GM20000 (cell line): ENCODE results near the gene TPCN1.

ENCODE experiments used
- DNase-seq: peaks from one replicate; pipeline ENCODE4 v3.0.0; 2012; ENCODE audit warnings: low spot score
- TF ChIP-seq, protein P1 (sequence below): IDR thresholded peaks from 2 replicates; pipeline ENCODE4 v1.5.1; 2012; ENCODE audit warnings: mild to moderate bottlenecking, control low read depth; ENCODE audit errors: extremely low read depth, missing control alignments

Gene TPCN1

DNA sequence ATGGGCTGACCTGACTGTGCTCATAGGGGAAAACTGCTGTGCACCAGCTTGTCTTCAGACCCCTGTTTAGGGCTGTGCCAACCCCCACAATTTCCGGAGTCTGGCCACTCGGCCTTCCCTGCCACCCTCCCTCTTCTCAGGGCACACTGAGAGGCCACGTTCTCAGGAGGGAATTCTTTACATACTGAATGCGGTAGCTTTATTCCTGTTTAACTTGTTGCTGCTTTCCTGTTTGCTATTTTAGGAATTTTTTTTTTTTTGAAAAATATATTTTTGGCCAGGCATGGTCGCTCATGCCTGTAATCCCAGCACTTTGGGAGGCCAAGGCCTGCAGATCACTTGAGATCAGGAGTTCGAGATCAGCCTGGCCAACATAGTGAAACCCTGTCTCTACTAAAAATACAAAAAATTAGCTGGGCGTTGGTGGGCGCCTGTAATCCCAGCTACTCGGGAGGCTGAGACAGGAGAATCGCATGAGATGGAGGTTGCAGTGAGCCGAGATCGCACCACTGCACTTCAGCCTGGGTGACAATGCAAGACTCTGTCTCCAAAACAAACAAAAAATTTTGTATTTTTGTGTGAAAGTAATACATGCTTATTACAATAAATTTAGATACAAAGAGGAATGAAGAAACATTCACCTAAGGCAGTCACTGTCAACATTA is 39.5 kb downstream of the TPCN1 start:
- TF ChIP-seq, protein P1, sequence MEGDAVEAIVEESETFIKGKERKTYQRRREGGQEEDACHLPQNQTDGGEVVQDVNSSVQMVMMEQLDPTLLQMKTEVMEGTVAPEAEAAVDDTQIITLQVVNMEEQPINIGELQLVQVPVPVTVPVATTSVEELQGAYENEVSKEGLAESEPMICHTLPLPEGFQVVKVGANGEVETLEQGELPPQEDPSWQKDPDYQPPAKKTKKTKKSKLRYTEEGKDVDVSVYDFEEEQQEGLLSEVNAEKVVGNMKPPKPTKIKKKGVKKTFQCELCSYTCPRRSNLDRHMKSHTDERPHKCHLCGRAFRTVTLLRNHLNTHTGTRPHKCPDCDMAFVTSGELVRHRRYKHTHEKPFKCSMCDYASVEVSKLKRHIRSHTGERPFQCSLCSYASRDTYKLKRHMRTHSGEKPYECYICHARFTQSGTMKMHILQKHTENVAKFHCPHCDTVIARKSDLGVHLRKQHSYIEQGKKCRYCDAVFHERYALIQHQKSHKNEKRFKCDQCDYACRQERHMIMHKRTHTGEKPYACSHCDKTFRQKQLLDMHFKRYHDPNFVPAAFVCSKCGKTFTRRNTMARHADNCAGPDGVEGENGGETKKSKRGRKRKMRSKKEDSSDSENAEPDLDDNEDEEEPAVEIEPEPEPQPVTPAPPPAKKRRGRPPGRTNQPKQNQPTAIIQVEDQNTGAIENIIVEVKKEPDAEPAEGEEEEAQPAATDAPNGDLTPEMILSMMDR = no peak

DNA sequence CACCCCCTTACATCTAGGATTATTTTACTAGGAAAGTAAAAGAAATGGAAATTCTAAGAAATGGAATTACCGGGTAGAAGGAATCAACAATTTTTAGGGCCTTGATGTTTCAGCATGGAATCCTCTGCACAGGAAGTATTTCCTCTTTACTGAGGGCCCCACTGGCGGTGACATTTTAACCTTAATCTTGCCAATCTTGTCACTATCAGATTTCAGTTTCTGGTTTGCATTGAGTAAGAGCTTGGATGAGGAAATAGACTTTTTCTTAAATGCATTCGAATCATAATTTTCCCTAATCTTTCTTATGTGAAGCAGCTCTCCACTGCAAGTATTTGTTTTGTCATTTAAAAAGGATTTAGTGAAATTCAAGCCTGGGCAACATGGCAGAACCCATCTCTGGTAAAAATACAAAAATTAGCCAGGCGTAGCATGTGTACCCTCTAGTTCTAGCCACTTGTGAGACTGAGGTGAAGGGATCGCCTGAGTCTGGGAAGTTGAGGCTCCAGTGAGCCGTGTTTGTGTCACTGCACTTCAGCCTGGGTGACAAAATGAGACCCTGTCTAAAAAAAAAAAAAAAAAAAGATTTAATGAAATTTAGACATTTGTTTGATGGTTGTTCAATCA is 40.7 kb downstream of the TPCN1 start:
- DNase-seq = no peak
- TF ChIP-seq, protein P1 = no peak

More for the DNA sequence above, 39.5 kb downstream of the TPCN1 start:
- no peak for DNase-seq

DNA sequence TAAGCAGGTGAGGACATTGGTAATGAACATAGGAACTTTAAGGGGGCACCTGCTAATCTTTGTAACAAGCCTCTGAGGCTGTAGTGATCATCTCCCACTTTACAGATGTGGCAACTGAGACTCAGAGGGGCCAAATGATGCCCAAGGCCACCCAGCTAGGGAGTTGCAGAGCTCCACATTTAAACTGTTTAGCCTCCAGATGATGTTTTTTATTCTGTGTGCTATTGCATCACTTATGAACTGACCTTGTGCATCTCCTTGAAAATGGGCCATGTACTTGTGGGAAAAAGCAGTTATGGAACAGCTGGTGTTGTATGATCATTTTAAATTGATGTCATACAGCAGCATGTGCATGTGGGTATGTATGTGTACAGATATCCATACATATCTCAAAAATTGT is 41.4 kb downstream of the TPCN1 start:
- TF ChIP-seq, protein P1 = no peak

DNA sequence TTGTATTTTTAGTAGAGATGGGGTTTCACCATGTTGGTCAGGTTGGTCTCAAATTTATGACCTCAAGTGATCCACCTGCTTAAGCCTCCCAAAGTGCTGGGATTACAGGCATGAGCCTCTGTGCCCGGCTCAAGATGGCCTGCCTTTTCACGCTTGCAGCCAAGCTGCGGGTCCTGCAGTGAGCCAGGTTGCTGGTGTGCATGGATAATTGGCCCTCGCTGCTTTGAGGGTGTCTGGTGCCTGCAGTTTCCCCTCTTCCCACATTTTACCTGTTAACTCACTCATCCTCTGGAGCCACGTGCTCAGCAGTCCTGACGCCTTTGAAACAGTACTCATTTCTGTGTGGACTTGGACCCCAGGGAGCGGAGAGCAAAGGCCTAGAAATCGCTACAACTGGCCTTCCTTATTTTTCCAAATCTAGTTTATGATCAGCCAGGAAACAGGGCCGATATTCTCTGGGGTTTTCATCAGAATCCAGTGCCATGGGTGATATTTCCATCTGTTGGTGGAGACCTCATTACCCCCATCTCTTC is 42.2 kb downstream of the TPCN1 start:
- no peak for DNase-seq
- TF ChIP-seq, protein P1 = no peak

More for the DNA sequence above, 41.4 kb downstream of the TPCN1 start:
- no peak for DNase-seq

DNA sequence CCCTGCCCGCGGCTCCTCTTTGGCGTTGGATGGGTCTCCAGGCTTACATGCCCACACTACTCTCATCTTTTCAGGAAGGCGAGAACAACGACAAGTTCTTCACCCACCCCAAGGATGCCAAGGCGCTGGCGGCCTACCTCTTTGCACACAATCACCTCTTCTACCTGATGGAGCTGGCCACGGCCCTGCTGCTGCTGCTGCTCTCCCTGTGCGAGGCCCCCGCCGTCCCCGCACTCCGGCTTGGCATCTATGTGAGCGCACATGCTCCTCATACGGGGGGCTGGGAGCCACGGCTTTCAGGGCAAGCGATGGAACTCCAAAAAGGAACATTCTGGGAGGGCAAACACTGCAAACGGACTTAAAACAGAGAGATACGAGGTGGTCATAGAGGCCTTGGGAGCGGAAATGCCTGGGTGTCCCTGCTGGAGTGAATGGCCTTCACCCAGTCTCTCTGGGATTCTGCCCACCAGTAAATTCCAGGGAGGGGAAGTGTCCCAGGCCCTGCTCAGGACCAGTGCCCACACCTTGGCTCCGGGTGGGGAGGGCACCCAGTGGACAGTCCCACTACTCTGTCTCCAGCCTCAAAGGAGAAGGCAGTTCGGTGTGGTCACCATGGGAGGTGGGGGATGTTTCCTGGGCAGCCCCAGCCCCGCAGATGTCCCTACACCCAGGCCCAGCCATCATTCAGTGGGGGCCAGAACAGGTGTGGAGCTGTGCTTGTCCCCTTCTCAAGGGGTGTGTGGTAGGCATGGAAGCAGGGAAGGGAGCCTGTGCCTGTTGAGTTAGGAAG is 45.0 kb downstream of the TPCN1 start:
- no peak for DNase-seq
- TF ChIP-seq, protein P1 = no peak

DNA sequence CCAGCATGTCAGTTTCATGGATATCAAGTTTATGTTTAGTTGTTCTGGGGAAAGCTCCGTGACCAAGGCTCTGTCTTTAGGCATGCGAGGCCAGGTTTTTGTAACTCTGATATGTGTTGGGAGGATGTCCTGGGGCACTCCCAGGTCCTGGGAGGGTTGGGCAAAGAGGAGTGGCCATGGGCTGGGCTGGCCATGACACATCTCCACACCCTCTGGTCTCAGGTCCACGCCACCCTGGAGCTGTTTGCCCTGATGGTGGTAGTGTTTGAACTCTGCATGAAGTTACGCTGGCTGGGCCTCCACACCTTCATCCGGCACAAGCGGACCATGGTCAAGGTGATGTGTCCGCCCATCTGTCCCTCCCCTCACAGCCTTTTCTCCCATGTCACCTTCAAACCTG is 46.4 kb downstream of the TPCN1 start:
- DNase-seq = no peak
- TF ChIP-seq, protein P1 = no peak

DNA sequence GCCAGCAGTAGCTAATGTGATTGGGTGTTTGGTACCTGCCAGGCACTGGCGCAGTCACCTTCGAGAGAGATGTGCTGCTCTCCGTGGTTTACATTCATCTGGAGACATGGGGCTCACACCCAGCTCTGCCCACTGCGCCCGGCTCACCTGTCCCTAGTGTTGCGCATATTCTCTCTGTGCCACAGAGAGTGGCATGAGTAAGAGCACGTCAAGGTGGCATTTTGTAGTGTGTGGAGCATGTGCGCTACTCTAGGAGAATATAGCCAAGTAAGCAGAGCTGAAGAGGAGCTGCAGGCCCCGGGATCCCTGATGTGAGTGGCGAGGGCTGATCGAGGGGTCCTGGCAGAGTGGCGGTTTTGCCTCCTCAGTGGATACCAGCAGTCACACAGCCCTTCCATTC is 46.9 kb downstream of the TPCN1 start:
- DNase-seq = no peak
- TF ChIP-seq, protein P1 = no peak
